Psoas muscle (tissue), 8 donors: ENCODE measurements around the gene SDCCAG8. TPM values are rescaled to one million over a fixed set of nuclear protein-coding genes. Genes with fewer than 3 reads are reported as not detected.

Experiments used
- ATAC-seq, 4 donors: fragments of 200-7000 bp; cut with Tn5 transposase; one replicate each; pipeline ENCODE4 v1.9.1; 2020; ENCODE audit warnings: moderate library complexity in 3 of 4, mild to moderate bottlenecking in 2 of 4
- DNase-seq, 2 donors: peaks; one replicate each; pipeline ENCODE4 v3.0.0-alpha.2; 2020
- H3K27ac ChIP-seq: fragments of 200-600 bp; one replicate; pipeline ENCODE4 v1.8.0; 2022
- H3K27me3 ChIP-seq, 3 donors: fragments of 200-600 bp in 1 of 3; one replicate each; pipeline versions ENCODE4 v1.6.1 to v1.8.0; 2013 to 2022; ENCODE audit warnings: low read length in 2 of 3, mild to moderate bottlenecking in 2 of 3, moderate library complexity in 1 of 3; ENCODE audit not compliant: insufficient read depth in 3 of 3
- H3K36me3 ChIP-seq, 2 donors: fragments of 200-600 bp in 1 of 2; one replicate each; pipeline versions ENCODE4 v1.6.1 to v1.8.0; 2013 to 2022; ENCODE audit warnings: low read depth in 1 of 2, mild to moderate bottlenecking in 1 of 2, moderate library complexity in 1 of 2; ENCODE audit not compliant: insufficient read depth in 1 of 2
- H3K4me1 ChIP-seq: fragments of 200-600 bp; one replicate; pipeline ENCODE4 v1.8.0; 2022
- H3K4me3 ChIP-seq: fragments of 200-600 bp; one replicate; pipeline ENCODE4 v1.8.0; 2022; ENCODE audit warnings: mild to moderate bottlenecking
- H3K9me3 ChIP-seq: fragments of 200-600 bp; one replicate; pipeline ENCODE4 v1.8.0; 2022
- CTCF ChIP-seq: fragments of 200-600 bp; IDR thresholded peaks from one replicate; pipeline ENCODE4 v1.8.0; 2022; ENCODE audit warnings: antibody characterized with exemption
- WGBS, 3 donors: extraction: QIAGEN DNeasy Blood & Tissue Kit; methylation state at CpG; one replicate each; pipeline versions ENCODE4 v1.1.6 to v1.1.7; 2013; 5-methylcytosine and 5-hydroxymethylcytosine counted together
- intact Hi-C, 2 donors: fragments of 100-400 bp; cut with DNase I; formaldehyde crosslinking; loops; one replicate each; pipeline versions ENCODE4 v1.11.0 to v1.14.2; 2022
- polyA plus RNA-seq, 3 donors: library from polyadenylated mRNA; stranded (reverse); fragments of 200-250 nt; gene quantifications; one replicate each; pipeline ENCODE4 v1.2.3, GENCODE V29; 2013
- total RNA-seq, 4 donors: library from RNA; stranded (reverse); fragmentation: NEBNext Ultra II Directional in 2 of 4; extraction: Animal tissue kit (Norgen Biotek cat#: 25700) in 2 of 4; gene quantifications; one replicate each; pipeline versions ENCODE4 v1.2.1 to v1.2.4, GENCODE V29; 2021 to 2023
- donor health status: healthy with polysubstance abuse.
- donor health status: DM: no; HTN: no; CAD: no; lungs with moderate emphysema.
- donor health status: Bipolar disorder and iron deficiency.
- donor health status: healthy.
- donor health status: DM: yes; HTN: yes; CAD: no.
- donor health status: DM: no; HTN: no; CAD: no.
- donor health status: DM: no; HTN: no; CAD: no.
- donor health status: DM: yes; HTN: yes; CAD: no.

The SDCCAG8 gene
- total and polyA plus RNA-seq, 7 donors = 6.4 to 27.6 (median 20.9) TPM

- TF ChIP-seq CTCF = no peak
Measured at GRCh38 chr1:243510928-243511327, 255.1 kb downstream of the SDCCAG8 start.

GRCh38 chr1:243513726-243514491 is 258.1 kb downstream of the SDCCAG8 start:
- Histone ChIP-seq H3K27ac (no peak overlapping the region), H3K9me3 (peaks cover 8% of the 10 kb centered on the region), H3K4me3 (no peak overlapping the region), H3K27me3 (no peaks in the 10 kb centered on the region), H3K4me1 (no peaks in the 10 kb centered on the region), H3K36me3 (peaks cover 0 to 15% of the 10 kb centered on the region in 2 donors)
- no peak for DNase-seq
- whole genome bisulfite sequencing, 3 donors = 53 to 64% (median 55%) methylated on average over 7 of the region's 7 CpGs
- intact Hi-C loops = no loop called here
- ATAC-seq = peak in 3 of 4 donors; percentile 19 to 53 (median 27)
- no peak for TF ChIP-seq CTCF

More at GRCh38 chr1:243510928-243511327, 255.1 kb downstream of the SDCCAG8 start:
- Histone ChIP-seq H3K4me1 (no peaks in the 10 kb centered on the region), H3K27ac (no peak overlapping the region), H3K9me3 (no peaks in the 10 kb centered on the region), H3K4me3 (no peak overlapping the region), H3K27me3 (no peaks in the 10 kb centered on the region), H3K36me3 (peaks cover 0 to 15% of the 10 kb centered on the region in 2 donors)
- DNase-seq (no peak), ATAC-seq (no peak)
- intact Hi-C loops = no loop called here
- 92 to 98% (median 94%) methylated on average over 3 of the region's 3 CpGs for WGBS, 3 donors

DNA sequence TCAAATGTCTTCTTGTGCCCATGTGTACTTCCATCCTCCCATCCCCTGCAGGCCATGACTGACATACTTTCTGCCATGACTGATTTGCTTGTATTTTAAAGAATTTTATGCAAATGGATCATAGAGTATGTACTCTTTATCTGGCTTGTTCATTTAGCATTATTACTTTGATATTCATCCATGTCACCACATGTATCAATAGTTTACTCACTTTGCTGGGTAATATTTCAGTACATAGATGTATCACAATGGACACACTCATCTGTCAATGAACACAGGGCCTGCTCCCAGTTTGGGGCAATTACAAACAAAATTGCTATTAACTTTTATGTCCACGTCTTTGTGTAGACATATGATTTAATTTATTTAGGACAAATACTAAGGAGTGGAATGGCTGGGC is 259.1 kb downstream of the SDCCAG8 start:
- Histone ChIP-seq H3K4me1 (no peaks in the 10 kb centered on the region), H3K9me3 (peaks cover 8% of the 10 kb centered on the region), H3K27ac (no peak overlapping the region), H3K36me3 (peaks cover 0 to 15% of the 10 kb centered on the region in 2 donors), H3K4me3 (no peak overlapping the region), H3K27me3 (no peaks in the 10 kb centered on the region)
- no peak for ATAC-seq
- intact Hi-C loops = no loop called here
- no peak for TF ChIP-seq CTCF
- 90 to 94% (median 93%) methylated on average over 1 of the region's 1 CpG for WGBS, 3 donors
- DNase-seq = no peak

DNA sequence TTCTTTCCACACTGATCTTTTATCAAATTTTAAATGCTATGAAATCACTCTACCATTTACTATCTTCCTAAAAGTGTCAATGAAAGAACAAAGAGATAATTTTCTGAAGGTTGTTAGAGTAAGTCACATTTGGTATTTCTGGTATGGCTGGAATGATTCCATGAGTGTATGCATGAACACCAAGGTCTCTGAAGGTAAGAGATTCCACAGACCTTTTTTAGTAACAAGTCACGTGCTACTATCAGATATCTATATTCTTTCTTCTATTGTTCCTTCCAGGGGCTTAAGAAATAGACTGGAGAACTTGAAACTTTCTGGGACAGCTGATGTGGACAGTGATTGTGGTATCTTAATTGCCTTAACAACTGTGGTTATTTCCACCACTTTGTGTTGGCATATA is 265.0 kb downstream of the SDCCAG8 start:
- no peak for DNase-seq
- intact Hi-C loops = no loop called here
- H3K27ac ChIP-seq = no peak overlapping the region
- peaks cover 8% of the 10 kb centered on the region for H3K9me3 ChIP-seq
- peaks cover 0 to 5% of the 10 kb centered on the region in 2 donors for H3K36me3 ChIP-seq
- H3K27me3 ChIP-seq = no peaks in the 10 kb centered on the region
- no peak overlapping the region for H3K4me3 ChIP-seq
- H3K4me1 ChIP-seq = no peaks in the 10 kb centered on the region
- ATAC-seq = no peak
- WGBS, 3 donors = 37 to 56% (median 45%) methylated on average over 1 of the region's 1 CpG
- no peak for TF ChIP-seq CTCF
